ENCODE results near the gene SLC9A9. TPM values are rescaled to one million over a fixed set of nuclear protein-coding genes. Genes with fewer than 3 reads are reported as not detected.

Gene SLC9A9
- total RNA-seq, 1 donor from 2014 or later = 4.9 TPM

GRCh38 chr3:143455480-143455879, 392.8 kb downstream of the SLC9A9 start:
- Histone ChIP-seq H3K27me3 (ENCODE audit: low read depth) (no peaks in the 10 kb centered on the region), H3K36me3 (no peaks in the 10 kb centered on the region), H3K9me3 (replicated peaks) (peaks cover 23% of the 10 kb centered on the region), H3K4me1 (no peaks in the 10 kb centered on the region), H3K27ac (replicated peaks) (no peak overlapping the region), H3K4me3 (no peak overlapping the region)
- intact Hi-C loops (cut with micrococcal nuclease) = no loop called here
- DNase-seq = no peak
- TF ChIP-seq CTCF (IDR thresholded peaks at IDR 0.05; ENCODE audit: borderline replicate concordance) = no peak

- H3K4me3 ChIP-seq = no peak overlapping the region
- no peak for TF ChIP-seq CTCF (IDR thresholded peaks at IDR 0.05; ENCODE audit: borderline replicate concordance)
- H3K9me3 ChIP-seq (replicated peaks) = peaks cover 9% of the 10 kb centered on the region
- DNase-seq = no peak
- H3K36me3 ChIP-seq = no peaks in the 10 kb centered on the region
- intact Hi-C loops (cut with micrococcal nuclease) = no loop called here
- no peaks in the 10 kb centered on the region for H3K4me1 ChIP-seq
- H3K27ac ChIP-seq (replicated peaks) = no peak overlapping the region
- H3K27me3 ChIP-seq (ENCODE audit: low read depth) = no peaks in the 10 kb centered on the region
These were observed 397.6 kb downstream of the SLC9A9 start for GRCh38 chr3:143450632-143451031.

GRCh38 chr3:143447491-143447890, 400.8 kb downstream of the SLC9A9 start:
- Histone ChIP-seq H3K36me3 (no peaks in the 10 kb centered on the region), H3K4me3 (no peak overlapping the region), H3K9me3 (replicated peaks) (no peaks in the 10 kb centered on the region), H3K27ac (replicated peaks) (no peak overlapping the region), H3K27me3 (ENCODE audit: low read depth) (no peaks in the 10 kb centered on the region), H3K4me1 (peaks cover 19% of the 10 kb centered on the region)
- no peak for TF ChIP-seq CTCF (IDR thresholded peaks at IDR 0.05; ENCODE audit: borderline replicate concordance)
- intact Hi-C loops (cut with micrococcal nuclease) = loop anchor here (10.0 kb wide), 1 partner anchor 143 kb away; no protein-coding TSS in a partner anchor
- no peak for DNase-seq

GRCh38 chr3:143445118-143445517, 403.1 kb downstream of the SLC9A9 start:
- Histone ChIP-seq H3K27me3 (ENCODE audit: low read depth) (no peaks in the 10 kb centered on the region), H3K9me3 (replicated peaks) (no peaks in the 10 kb centered on the region), H3K36me3 (no peaks in the 10 kb centered on the region), H3K27ac (replicated peaks) (no peak overlapping the region), H3K4me1 (peaks cover 23% of the 10 kb centered on the region), H3K4me3 (no peak overlapping the region)
- TF ChIP-seq CTCF (IDR thresholded peaks at IDR 0.05; ENCODE audit: borderline replicate concordance) = no peak
- intact Hi-C loops (cut with micrococcal nuclease) = loop anchor here (10.0 kb wide), 1 partner anchor 140 kb away; no protein-coding TSS in a partner anchor
- DNase-seq = no peak

GRCh38 chr3:143443851-143444331, 404.4 kb downstream of the SLC9A9 start:
- H3K27ac ChIP-seq (replicated peaks) = peak overlapping the region; percentile 69
- H3K36me3 ChIP-seq = no peaks in the 10 kb centered on the region
- no peaks in the 10 kb centered on the region for H3K9me3 ChIP-seq (replicated peaks)
- no peak for DNase-seq
- intact Hi-C loops (cut with micrococcal nuclease) = loop anchor here (10.0 kb wide), 1 partner anchor 139 kb away; no protein-coding TSS in a partner anchor
- no peak for TF ChIP-seq CTCF (IDR thresholded peaks at IDR 0.05; ENCODE audit: borderline replicate concordance)
- H3K4me3 ChIP-seq = no peak overlapping the region
- no peaks in the 10 kb centered on the region for H3K27me3 ChIP-seq (ENCODE audit: low read depth)
- peaks cover 23% of the 10 kb centered on the region for H3K4me1 ChIP-seq

Data from left ventricle myocardium inferior (tissue), 1 donor.